Activated CD4-positive, CD25-positive, alpha-beta regulatory T cell treated with anti-CD3 and anti-CD28 coated beads, Interleukin-2, amount 50 U/mL, for 72 hours (primary cell): Measurements from ENCODE around the gene HCK.
"Not testable (repeated sequence)": the region's sequence is repeated elsewhere in the genome, so short reads cannot be mapped to it uniquely, and the experiment has no call there.

Experiments used
- DNase-seq: peaks from one replicate; pipeline ENCODE4 v3.0.0; 2021

Gene HCK

DNA sequence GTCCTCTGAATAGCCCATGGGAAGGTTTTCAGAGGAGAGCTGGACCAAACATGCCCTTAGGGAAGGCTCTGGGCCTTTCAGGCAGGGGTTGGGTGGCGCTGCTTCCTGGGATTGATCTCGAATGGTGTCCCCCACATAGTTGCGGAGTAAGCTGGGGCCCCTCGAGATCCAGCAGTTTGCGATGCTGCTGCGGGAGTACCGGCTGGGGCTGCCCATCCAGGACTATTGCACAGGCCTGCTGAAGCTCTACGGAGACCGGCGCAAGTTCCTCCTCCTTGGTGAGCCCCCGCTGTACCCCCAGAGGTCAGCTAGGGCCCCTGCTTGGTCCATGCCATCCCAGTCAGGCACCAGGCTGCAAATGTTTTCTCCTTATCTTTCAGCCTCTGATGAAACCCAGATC lies 22.5 kb upstream of the HCK start:
- no peak for DNase-seq

DNA sequence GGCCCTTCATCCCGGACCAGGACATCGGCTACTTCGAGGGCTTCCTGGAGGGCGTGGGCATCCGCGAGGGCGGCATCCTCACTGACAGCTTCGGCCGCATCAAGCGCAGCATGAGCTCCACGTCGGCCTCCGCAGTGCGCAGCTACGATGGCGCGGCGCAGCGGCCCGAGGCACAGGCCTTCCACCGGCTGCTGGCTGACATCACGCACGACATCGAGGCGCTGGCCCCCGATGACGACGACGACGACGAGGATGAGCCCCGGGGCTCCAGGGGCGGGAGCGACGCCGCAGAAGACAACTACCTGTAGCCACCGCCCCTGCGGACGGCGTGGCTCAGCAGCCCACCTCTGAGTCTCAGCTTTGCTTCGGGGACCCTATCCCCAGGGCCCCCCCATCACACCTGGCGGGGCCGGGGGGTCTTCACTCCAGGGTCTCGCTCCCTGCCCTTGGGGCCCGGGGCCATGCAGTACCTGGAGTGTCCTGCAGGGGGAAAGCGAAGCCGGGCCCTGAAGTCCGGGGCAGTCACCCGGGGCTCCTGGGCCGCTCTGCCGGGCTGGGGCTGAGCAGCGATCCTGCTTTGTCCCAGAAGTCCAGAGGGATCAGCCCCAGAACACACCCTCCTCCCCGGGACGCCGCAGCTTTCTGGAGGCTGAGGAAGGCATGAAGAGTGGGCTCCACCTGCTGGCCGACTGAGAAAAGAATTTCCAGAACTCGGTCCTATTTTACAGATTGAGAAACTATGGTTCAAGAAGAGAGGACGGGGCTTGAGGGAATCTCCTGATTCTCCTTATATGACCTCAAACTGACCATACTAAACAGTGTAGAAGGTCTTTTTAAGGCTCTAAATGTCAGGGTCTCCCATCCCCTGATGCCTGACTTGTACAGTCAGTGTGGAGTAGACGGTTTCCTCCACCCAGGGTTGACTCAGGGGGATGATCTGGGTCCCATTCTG lies 20.8 kb upstream of the HCK start:
- peak; percentile 66 for DNase-seq

DNA sequence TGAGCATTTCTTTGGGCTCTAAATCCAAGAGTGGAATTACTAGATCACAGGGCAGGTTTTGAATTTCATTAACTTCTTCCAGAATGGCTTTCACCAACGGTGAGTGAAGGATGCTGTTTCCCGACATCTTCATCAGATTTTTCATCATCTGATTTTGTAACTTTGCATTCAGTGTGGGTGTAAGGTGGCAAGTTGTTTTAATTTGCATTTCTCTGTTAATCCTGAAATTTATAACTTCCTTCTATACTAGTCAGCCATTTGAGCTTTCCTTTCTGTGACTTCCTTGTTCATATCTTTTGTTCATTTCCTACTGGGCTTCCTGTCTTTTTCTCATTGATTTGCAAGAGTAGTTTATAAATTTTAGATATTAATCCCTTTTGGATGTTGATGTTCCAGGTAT lies 18.7 kb upstream of the HCK start:
- DNase-seq: no peak

DNA sequence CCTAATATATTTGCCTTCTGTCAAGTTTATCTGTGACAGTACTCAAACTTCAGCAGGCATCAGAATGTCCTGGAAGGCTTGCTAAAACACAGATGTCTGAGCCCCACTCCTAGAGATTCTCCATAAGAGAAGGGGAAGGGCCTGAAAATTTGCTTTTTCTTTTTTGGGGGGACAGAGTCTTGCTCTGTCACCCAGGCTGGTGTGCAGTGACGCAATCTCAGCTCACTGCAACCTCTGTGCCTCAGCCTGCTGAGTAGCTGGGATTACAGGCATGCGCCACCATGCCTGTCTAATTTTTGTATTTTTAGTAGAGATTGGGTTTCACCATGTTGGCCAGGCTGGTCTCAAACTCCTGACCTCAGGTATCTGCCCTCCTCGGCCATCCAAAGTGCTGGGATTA lies 18.3 kb upstream of the HCK start:
- DNase-seq: not testable (repeated sequence)

DNA sequence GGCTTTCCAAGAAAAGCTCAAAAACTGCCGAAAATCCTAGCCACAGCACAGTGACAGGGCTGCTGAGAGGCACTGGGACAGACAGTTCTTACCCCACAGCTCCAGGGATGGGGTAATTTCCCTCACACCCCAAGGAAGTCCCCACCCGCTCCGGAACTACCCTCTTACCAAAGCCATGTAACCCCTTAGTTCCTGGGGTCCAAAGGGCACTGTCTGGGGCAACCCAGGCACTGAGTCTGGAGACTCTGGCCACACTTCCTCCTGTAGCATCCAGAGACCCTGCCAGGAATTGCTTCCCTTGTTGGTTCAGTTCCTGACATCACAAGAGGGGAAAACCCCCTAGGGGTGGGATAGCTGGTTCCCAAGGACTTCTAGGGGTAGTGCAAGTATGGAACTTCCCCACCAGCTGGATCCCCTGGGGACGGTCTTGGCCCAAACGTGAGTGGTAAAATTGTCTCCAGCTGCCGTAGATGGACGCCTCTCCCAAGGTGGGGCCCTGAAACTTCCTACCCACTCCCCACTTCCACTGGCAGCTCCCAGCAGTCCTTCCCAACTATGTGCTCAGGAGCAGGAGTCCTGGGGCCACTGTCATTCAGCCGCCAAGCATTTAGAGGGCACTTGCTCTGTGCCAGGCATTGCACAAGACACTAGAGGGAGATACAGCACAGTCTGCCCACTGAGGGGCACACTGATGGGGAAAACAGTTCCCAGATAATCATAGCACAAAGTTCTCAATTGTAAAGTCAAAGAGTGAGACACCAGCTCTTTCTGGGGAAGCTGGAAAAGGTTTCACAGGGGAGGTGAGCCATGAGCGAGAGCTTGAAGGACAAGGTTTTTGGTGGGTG lies 17.2 kb upstream of the HCK start:
- DNase-seq: no peak

DNA sequence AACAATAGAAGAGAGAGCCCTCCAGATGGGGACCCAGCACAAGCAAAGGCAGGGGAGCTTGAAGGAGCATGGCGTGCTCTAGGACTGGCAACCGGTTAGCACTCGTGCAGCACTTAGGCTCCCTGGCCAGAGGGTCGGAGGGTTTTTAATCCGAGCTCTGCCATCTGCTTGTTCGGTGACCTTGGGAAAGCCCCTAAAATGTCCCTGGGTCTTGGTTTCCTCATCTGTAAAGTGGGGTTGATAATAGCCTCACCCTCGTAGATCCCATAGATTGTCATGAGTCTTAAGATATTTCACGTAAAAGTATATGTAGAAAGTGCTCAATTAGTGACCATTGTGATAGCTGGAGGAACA lies 16.6 kb upstream of the HCK start:
- DNase-seq: no peak

DNA sequence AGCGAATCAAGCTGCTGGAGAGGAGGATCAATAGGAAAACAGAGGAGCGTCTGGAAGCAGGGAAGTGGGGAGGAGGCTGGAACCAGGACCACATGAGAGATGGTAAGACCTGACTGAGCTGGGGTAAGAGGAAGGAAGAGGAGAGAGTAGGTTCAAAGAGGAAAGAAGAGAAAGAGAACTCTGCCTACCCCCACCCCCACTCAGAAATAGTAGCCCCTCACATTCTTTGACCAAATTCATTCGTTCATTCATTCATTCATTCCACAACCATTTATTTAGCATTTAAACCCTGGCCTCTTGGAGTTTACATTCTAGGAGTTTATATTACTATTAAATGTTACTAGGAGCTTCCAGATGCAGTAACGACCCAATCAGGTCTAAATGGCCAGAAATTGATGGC lies 15.8 kb upstream of the HCK start:
- DNase-seq: no peak

DNA sequence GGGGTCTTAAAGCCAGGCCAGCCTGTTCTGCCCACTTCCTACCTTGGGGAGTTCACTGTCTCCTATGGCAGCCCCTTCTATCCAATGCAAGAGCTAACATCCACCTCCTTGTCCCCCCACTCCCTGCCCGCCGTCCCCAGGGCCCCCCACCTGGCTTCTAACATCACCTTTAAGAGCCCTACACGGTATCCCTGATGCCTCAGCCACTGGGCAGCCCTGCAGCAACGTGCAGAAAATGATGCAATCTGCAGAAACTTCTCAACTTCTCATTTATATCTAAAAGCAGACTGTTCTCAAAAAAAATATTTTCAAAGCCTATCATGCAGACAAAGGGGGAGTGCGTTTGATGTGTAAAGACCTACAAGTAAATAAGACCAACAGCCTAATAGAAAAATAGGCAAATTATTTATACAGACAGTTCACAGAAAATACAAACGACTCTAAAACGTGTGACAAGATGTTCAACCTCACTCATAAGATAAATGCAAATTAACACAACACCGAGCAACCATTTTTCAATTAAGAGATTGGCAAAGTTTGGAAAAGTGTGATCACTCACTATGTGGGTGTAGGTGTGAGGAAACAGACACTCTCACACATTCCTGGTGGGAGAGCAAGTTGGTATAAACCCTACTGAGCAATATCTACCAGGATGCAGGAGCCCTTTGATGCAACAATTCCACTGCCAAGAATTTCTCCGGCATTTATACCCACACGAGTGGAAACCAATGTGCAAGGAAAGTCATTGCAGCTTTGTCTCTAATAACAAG lies 15.1 kb upstream of the HCK start:
- no peak for DNase-seq

DNA sequence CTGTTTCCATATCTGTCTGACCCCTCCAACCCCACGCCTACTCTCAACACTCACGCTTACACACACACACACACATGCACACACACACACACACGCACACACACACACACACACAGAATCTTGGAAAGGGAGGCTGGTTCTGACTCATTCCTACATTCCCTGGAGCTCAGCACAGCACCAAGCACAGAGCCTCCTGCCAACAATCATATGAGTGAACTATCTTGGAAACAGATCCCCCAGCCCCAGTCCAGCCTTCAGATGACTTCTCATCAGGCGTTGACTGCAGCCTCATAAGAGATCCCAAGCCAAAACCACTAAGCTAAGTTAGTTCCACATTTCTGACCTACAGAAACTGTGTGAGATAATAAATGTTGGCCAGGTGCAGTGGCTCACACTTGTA lies 14.1 kb upstream of the HCK start:
- no peak for DNase-seq

DNA sequence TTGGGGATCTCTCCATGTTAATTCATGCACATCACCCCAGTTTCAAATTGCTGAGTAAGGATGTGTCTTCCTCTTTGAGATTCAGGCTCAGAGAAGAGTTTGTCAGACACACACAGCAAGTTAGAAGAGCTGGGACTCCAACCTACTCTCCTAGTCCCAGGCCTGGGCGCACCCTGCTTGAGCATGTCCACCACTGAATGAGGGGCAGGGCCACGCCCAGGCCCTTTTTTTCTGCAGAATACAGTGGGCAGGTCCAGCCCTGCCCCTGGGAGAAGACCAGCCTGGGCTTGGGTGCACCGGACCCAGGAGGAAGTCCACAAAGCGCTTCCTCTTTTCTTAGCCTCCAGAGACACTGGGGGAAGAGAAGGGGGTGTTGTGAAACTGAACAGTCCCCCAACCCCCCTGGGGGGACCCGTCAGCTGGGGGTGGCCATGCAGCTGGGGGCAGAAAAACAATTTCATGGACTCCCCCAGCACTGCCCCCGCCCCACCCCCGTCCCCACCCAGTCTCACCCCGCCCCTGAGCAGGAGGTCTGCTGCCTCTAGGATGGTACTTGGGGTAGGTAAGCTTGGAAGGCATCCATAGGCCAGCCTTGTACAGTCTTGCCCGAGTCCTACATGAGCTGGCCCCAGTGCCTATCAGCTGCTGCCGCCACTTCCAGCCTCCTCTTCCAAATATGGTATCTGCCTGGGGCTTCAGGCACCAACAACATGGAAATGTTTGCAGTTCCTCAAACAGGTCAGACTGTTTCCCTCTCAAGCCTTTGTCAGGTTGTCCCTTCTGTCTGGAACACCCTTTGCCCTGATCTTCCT lies 11.7 kb upstream of the HCK start:
- DNase-seq: no peak

DNA sequence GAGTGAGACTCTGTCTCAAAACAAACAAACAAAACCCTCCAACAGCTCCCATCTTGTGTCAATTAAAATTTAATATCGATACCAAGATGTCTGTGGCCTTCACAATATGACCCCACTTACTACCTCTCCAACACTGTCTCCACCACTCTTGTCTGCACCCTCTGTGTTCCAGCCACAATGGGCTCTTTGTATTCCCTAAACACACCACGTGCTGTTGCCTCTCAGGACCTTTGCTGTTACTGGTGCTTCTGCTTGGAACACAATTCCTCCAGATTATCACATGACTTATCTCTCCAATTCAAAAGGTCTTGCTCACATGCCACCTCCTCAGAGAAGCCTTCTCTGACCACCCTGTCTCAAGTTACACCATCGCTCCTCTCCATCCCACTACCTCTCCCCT lies 6.0 kb upstream of the HCK start:
- no peak for DNase-seq

DNA sequence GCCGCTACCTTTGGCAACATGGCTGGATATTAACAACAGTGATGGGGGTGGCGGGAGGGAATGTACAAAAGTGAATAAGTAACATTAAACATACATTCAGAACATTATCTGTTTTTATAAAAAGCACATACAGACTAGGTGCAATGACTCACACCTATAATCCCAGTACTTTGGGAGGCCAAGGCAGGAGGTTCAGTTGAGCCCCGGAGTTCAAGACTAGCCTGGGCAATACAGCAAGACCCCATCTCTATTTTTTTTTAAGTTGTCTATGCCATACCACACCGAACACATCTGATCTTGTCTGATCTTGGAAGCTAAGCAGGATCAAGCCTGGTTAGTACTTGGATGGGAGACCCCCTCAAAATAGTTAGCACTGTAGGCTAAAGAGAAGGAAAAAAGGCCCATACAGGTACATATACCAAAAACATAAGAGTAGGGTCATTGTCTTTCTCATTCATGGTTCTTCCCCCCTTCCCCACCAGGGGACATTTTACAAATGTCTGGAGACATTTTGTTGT lies 1.7 kb upstream of the HCK start:
- no peak for DNase-seq

DNA sequence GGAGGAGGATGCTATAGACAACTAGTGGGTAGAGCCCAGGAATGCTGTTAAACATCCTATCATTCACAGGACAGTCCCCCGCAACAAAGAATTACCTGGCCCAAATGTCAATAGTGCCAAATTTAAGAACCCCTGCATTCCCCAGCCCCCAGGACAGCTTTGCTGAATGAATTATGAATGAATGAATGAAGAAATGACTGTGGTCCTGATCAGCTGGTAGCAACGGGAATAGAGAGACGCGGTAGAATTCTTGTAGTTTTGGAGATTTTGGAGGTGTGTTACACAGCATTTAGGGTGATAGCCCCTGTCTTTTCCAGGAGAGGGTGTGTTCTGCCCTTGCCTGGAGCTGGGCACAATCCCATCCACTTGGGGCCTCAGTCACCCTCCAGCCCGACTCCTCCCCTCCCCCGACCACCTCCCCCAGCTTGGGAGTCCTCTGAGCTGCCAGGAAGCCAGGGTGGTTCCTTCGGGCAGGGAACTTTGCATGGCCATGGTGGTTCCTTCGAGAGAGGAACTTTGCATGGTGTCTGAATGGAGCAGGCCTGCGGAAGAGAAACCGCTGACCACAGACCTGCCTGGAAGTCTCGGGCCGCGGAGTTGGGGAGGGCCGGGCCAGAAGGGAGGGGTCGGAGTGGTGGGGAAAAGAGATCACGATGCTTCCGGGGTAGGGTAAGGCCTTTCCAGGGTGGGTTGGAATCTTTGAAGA lies 1.0 kb upstream of the HCK start:
- DNase-seq: no peak

DNA sequence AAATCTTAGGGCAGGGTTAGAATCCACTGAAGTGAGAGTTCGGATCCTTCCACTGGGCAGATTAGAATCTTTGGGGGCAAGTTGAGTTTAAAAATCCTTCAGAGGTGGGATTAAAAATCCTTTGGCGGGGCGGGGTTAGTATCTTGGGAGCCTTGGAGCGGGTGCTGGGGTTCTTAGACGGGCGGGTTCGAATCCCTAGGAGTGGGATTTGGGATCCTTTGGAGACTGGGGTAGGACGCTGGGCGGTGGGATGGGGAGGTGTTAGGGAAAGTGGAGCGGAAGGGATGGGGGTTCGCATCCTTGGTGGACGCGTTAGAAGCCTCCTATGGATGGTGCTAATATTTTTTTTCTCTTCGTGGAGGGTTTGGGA lies 337 bp upstream of the HCK start:
- DNase-seq: no peak

DNA sequence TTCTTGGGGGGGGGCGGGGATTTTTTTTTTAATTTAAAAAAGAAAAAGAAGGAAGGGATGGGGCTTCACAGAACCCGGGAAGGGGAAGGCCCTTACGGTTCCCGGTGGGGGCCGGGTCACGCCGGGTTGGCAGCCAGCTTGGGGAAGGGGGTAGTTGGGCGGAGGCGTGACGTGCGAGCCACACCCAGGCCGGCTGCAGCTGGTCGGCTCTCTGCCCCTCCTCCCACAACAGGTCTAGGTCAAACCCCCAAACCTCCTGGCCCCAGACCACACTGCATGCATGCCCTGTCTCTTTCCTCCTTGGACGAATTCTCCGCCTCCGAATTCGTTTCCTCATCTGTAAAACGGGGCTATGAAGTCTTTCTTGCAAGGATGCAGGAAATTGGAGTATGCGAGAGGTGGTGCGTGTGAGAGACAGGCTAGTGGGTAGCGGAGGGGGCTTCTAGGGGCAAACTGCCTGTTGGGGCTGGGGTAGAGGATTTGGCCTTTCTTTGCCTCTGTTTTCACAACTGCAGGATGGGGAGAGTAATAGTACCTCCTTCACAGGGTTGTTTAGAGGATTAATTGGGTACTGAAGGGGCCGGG lies 828 bp downstream of the HCK start:
- DNase-seq: no peak

DNA sequence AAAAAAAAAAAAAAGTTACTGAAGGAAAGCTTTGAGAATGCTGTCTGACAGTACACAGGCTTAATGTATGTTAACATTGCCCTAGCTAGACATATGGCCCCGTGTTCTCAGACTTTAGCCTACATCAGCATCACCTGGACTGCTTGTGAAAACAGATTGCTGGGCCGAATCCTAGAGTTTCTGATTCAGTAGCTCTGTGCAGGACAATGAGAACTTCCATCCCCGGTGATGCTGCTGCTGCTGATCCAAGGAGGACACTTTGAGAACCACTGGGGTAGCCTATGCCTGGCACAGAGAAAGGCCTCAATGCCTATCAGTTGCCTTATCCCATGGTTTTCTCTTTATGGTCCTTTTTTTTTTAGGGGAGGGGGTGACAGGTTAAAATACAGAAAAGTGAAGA lies 1.6 kb downstream of the HCK start:
- no peak for DNase-seq

DNA sequence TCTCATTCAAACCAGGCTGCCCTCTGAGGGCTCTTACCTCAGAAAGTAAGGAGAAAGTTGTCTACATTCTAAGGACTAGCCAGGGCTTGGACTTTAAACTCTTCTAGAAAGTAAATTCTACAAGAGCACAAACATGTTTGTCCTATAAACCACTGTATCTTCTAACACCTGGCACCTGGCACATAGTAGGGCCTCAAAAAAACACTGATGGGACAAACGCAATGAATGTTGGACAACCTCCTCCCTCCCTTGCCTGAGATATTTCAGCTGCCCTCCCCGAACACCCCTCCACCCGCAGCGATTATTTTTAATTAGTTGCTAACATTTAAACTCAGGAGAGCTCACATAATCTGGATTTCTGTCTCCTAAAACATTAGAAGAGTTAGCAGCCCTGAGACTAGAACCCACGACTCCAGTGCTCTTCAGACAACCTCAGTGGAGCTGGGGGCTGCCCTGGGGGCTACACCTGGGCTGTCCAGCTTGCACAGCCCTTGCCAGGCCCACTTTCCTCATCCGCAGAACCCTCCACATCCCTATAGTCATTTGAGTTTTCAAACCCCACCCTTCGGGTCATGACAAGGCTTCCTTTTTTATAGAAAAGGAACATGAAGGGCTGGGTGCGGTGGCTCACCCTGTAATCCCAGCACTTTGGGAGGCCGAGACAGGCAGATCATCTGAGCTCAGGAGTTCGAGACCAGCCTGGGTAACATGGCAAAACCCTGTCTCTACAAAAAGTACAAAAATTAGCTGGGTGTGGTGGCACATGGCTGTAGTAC lies 4.9 kb downstream of the HCK start:
- no peak for DNase-seq

DNA sequence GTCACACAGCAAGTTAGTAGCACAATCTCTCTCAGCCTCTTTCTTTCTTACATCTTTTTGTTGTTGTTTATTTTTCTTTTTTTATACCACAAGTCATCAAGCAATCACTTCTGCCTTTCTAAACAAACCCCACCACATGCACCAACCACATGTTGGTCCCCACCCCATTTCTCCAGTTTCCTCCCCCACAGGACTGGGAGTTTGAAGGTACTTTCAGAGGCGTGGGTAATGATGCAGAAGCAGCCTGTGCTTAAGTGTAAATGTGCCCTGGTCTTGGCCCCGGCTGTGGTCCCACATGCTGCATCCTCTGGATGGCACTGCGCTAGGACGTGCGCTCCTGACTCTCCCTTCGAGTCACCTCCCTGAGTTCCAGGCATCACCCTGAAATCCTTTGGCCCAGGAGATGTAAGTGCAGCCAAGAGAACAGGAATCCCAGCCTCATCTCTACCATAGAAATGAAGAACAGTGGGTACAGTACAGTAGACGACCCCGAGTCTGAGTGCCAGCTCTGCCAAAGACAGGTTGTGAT lies 5.7 kb downstream of the HCK start:
- DNase-seq: no peak

DNA sequence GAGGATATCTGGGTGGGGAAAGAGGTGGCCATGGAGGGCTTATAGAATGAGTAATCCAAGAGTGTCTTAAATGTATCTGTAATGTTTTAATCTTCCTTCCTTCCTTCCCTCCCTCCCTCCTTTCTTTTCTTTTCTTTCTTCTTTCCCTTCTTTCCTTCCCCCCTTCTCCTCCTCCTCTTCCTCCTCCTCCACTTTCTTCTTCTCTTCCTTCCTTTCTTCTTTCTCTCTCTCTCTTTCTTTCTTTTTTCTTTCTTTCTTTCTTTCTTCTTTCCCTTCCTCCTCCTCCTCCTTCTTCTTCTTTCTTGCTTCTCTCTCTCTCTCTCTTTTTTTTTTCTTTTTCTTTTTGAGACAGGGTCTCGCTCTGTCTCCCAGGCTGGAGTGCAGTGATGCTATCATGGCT lies 7.1 kb downstream of the HCK start:
- DNase-seq: no peak

DNA sequence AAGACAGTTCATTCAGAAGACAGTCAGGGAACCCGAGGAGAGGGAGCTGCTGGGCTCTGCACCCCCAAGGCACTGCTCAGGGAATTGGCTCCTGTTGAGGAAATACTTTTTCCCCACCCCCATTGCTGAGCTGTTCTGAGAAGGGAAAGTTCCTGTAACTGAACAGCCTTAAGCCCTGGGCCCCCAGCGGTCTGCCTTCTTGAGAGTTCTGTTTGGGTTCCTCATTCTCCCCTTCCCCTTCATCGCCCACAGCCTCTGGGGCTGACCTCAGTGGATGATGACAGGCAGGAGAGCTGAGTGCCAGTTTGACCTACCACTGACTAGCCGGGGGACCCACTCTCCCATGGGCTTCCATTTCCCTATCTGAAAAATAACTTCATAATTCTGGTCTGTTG lies 10.7 kb downstream of the HCK start:
- no peak for DNase-seq
